GM19035 (cell line): Measurements from ENCODE around the gene BCR.

Source experiments
- ATAC-seq: cut with Tn5 transposase; IDR thresholded peaks from one replicate; pipeline ENCODE4 v1.9.1; 2021; ENCODE audit not compliant: unreplicated experiment

Gene BCR

DNA sequence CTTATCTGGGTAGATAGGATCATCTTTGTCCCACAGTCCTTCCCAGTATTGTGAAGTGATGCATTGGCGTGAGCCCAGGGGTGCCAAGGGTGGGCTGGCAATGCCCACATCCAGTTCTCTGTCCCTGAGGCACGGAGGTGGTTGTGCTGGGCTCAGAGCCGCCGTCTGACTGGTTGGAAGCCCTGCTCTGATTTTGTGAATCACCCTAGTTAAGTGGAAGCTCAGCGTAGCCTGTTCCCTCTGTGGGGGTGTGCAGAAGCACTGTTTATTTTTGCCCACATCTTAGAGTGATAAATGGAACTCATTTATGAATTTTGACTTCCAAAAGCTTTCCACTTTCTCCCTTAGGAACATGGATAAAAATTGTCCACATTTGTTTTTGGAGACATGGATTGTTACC, 13.6 kb downstream of the BCR start:
- ATAC-seq = no peak

- no peak for ATAC-seq
Measured at GRCh38 chr22:23196165-23196564, 15.9 kb downstream of the BCR start.

GRCh38 chr22:23197836-23198235, 17.5 kb downstream of the BCR start:
- ATAC-seq = no peak

DNA sequence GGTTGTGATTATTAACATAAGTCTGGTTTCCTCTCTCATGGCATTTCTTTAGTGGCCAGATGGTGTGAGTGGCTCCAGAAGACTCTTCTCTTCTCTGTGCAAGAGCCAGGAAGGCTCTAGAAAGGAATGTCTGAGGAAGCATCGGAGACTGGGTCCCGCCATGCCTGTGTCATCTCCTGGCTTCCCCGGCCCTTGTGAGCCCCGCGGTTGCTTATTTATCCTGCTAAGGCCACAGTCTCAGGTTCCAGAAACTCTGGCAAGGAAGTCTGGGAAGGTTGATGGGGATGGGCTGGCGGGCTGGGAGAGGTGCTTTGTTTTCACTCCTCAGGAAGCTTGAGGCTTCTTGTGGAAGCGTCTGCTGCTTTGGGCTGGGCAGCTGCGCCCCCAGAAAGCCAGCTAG, 18.9 kb downstream of the BCR start:
- ATAC-seq = no peak

GRCh38 chr22:23200898-23201297, 20.6 kb downstream of the BCR start:
- ATAC-seq = no peak

GRCh38 chr22:23202812-23203451, 22.6 kb downstream of the BCR start:
- ATAC-seq = no peak

GRCh38 chr22:23203452-23204124, 23.3 kb downstream of the BCR start:
- no peak for ATAC-seq

DNA sequence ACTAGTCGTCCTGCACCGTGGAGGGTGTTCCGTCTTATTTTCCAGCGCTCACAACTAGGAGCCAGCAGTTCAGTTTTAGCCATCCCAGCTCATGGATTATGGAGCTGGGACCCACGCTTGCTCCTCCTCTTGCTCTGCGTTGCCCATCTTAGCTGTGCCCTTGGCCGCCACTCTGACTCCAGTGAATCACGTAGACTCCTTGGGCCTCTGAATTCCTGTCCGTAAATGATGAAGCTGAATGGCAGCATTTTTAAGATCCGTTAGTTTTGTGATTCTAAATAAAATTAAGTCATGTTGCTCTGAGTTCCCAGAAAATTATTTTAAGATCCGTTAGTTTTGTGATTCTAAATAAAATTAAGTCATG, 23.8 kb downstream of the BCR start:
- no peak for ATAC-seq

DNA sequence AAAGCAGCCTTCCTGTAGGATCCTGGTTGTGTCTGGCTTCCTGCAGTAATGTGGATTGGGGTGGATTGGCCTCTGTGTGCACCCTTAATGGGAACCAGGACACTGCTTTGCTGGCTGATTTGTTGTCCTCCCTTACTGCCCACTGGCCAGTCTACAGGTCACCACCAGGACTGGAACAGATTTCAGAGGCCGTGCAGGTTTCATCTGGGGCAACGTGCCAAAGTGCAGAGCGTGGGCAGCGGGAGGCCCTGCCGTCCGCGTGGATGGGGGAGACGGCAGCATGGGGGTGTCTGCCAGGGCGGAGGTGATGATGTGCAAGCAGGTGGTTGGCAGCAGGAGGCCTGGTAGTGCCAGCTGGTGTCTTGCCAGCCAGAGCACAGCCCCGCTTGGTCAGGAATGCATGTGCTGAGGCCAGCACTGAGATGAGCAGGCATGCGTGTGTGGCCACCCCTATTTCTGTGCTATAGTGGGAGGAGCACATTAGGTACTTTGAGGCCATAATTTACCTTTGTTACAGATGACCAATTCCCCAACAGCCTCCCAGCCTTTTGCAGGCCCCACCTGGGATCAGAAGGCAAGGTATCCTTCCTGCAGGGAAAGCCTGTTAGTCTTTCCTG, 24.3 kb downstream of the BCR start:
- no peak for ATAC-seq

DNA sequence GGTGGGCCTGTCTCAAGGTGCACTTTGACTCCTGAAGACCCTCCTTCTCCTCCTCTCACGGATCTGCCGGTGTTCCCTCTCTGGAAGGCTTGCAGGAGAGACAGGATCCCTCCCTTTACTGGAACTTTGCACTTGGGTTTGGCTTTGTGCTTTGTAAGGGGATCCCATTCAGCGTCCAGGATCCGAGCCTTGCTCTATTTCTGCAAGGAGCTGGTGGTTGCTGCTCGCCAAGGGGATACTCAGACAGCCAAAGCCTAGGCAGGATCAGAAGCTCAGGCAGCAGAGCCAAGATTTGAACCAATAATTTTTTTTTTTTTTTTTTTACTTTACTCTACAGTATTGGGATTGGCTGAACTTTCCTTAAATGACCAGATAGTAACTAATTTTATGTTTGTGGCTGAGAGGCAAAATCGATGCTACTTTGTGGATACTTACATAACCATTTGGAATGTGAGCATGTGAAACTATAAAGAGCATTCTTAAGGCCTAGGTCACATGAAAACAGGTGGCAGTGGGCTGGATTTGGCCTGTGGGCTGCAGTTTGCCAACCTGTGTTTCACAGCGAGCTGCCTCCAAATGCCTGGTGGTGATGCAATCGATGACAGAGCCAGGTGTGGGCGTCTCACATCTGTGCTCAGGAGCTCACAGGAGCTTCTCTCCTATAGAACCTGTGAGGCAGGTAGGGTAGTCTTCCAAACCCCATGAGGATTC, 25.2 kb downstream of the BCR start:
- ATAC-seq = no peak

GRCh38 chr22:23206915-23207314, 26.6 kb downstream of the BCR start:
- no peak for ATAC-seq

- no peak for ATAC-seq
Measured at GRCh38 chr22:23207729-23208393, 27.6 kb downstream of the BCR start.

DNA sequence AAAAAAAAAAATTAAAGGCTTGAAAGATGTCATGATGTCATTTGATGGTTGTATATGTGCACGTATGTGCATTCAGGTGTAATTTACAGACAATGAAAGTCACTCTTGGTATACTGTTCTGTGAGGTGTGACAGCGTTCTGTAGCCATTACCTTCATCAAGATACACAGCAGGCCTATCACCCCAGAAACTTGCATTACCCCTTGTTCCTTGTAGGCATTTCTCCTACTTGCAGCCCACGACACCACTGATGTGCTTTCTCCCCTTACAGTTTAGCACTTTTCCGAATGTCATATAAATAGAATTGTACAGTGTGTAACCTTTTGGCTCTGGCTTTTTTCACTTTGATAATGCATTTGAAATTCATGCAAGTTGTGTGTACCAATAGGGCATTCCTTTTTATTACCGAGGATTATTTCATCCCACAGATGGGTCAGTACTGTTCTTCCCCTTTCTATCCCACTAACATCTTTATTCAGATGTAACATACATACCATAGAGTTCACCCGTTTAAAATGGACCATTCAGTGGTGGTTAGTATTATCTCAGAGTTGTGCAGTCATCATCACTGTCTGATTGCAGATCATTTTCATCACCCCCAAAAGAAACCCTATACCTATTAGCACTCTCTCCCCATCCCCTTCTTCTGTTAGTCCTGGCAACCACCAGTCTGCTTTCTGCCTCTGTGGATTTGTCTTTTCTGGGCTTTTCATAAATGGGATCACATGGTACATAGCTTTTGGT, 30.3 kb downstream of the BCR start:
- no peak for ATAC-seq

DNA sequence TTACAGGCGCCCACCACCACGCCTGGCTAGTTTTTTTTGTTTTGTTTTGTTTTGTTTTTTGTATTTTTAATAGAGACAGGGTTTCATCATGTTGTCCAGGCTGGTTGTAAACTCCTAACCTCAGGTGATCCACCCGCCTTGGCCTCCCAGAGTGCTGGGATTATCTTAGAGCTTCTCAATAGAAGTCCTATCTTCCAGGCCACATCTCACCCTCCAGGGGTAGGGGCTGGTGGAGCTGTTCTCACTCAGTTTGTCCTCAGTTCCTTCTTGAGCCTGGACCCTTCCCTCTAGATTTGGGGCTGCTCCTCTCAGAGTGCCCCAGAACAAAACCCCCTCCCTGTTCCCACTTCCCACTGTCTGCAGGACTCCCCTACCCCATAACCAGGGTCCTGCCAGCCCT, 31.3 kb downstream of the BCR start:
- ATAC-seq = no peak

- no peak for ATAC-seq
Measured at GRCh38 chr22:23212061-23213021, 32.0 kb downstream of the BCR start.

GRCh38 chr22:23213022-23213555, 32.8 kb downstream of the BCR start:
- ATAC-seq = no peak

GRCh38 chr22:23213581-23214334, 33.4 kb downstream of the BCR start:
- no peak for ATAC-seq

DNA sequence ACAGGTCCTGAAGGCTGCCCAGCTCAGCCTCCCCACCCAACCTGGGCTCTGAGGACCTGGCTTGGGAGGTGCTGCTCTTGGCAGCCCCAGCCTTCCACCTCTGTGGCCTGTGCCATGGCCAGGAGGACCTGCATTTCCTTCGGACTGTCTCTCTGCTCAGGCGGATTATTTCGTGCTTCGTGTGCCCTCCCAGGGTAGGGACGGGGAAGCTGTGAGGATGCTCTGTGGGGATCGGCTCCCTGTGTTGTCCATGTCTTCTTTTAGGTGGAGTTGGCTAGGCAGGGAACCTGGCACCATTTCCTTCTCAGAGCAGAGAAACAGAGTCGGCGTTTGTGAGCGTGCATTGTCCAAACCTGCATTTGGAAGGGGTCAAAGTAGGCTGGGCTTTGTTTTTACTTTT, 34.1 kb downstream of the BCR start:
- ATAC-seq = no peak
